Chondrocyte (in vitro differentiated cells): ENCODE measurements around the gene TMEM255B. TPM values are rescaled to one million over a fixed set of nuclear protein-coding genes. Genes with fewer than 3 reads are reported as not detected.
A peak's percentile ranks its signal among the peaks of the same experiment; 100 is the strongest.

ENCODE experiments used
- DNase-seq: peaks from one replicate; pipeline ENCODE4 v3.0.0; 2021; ENCODE audit warnings: mixed read lengths, low spot score
- H3K27ac Mint-ChIP-seq: one replicate; pipeline ENCODE4 v1.8.0; 2021; ENCODE audit warnings: mild to moderate bottlenecking, moderate library complexity, mixed read lengths; ENCODE audit not compliant: unreplicated experiment
- H3K27me3 Mint-ChIP-seq: 2 replicates; pipeline ENCODE4 v1.8.0; 2021; ENCODE audit warnings: low read depth, mixed read lengths
- H3K36me3 Mint-ChIP-seq: 2 replicates; pipeline ENCODE4 v1.8.0; 2021; ENCODE audit warnings: low read depth, mixed read lengths
- H3K4me1 Mint-ChIP-seq: 2 replicates; pipeline ENCODE4 v1.8.0; 2021; ENCODE audit warnings: low read depth, mild to moderate bottlenecking, mixed read lengths
- H3K4me3 Mint-ChIP-seq: one replicate; pipeline ENCODE4 v1.8.0; 2021; ENCODE audit warnings: mild to moderate bottlenecking, moderate library complexity, mixed read lengths; ENCODE audit not compliant: unreplicated experiment
- H3K9me3 Mint-ChIP-seq: 2 replicates; pipeline ENCODE4 v1.8.0; 2021; ENCODE audit warnings: low read depth, mixed read lengths
- total RNA-seq: library from RNA; stranded (reverse); gene quantifications from 3 replicates; pipeline ENCODE4 v1.2.1, GENCODE V29; 2021
- TF ChIP-seq, protein P1 (sequence below): fragments of 200-600 bp; sonication (generic); IDR thresholded peaks from 2 replicates; pipeline ENCODE4 v1.5.0; 2021; ENCODE audit warnings: antibody characterized with exemption, mild to moderate bottlenecking, moderate library complexity

The TMEM255B gene
- total RNA-seq, 1 donor from 2014 or later, result 5.2 TPM

DNA sequence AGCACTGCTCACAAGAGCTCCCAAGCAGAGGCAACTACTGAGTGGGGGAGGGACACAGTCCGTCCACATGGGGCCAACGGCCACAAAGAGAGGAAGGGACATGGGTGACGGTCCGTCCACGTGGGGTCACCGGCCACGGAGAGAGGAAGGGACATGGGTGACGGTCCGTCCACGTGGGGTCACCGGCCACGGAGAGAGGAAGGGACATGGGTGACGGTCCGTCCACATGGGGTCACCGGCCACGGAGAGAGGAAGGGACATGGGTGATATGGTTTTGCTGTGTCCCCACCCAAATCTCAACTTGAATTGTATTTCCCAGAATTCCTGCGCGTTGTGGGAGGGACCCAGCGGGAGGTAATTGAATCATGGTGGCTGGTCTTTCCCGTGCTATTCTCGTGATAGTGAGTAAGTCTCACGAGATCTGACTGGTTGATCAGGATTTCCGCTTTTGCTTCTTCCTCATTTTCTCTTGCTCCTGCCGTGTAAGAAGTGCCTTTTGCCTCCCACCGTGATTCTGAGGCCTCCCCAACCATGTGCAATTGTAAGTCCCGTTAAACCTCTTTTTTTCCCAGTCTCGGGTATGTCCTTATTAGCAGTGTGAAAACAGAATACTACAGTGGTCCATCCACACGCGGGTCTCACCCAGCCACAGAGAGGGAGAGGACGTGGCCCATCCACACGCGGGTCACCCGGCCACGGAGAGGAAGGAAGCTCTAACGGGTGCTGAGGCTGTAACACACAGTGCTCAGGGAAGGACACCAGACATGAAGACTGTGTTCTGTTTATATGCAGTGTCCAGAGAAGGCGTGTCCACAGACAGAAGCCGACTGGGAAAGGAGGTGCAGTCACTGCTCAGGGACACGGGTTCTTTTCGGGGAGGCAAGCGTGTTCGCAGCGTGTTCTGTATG lies 56.4 kb downstream of the TMEM255B start:
- peaks cover 44% of the 10 kb centered on the region for H3K4me1 Mint-ChIP-seq
- peak overlapping the region; percentile 30 for H3K27ac Mint-ChIP-seq
- H3K27me3 Mint-ChIP-seq, result no peaks in the 10 kb centered on the region
- no peak for DNase-seq
- no peak overlapping the region for H3K4me3 Mint-ChIP-seq
- H3K36me3 Mint-ChIP-seq, result peaks cover 5% of the 10 kb centered on the region
- TF ChIP-seq, protein P1, sequence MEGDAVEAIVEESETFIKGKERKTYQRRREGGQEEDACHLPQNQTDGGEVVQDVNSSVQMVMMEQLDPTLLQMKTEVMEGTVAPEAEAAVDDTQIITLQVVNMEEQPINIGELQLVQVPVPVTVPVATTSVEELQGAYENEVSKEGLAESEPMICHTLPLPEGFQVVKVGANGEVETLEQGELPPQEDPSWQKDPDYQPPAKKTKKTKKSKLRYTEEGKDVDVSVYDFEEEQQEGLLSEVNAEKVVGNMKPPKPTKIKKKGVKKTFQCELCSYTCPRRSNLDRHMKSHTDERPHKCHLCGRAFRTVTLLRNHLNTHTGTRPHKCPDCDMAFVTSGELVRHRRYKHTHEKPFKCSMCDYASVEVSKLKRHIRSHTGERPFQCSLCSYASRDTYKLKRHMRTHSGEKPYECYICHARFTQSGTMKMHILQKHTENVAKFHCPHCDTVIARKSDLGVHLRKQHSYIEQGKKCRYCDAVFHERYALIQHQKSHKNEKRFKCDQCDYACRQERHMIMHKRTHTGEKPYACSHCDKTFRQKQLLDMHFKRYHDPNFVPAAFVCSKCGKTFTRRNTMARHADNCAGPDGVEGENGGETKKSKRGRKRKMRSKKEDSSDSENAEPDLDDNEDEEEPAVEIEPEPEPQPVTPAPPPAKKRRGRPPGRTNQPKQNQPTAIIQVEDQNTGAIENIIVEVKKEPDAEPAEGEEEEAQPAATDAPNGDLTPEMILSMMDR, result no peak
- H3K9me3 Mint-ChIP-seq, result no peaks in the 10 kb centered on the region

DNA sequence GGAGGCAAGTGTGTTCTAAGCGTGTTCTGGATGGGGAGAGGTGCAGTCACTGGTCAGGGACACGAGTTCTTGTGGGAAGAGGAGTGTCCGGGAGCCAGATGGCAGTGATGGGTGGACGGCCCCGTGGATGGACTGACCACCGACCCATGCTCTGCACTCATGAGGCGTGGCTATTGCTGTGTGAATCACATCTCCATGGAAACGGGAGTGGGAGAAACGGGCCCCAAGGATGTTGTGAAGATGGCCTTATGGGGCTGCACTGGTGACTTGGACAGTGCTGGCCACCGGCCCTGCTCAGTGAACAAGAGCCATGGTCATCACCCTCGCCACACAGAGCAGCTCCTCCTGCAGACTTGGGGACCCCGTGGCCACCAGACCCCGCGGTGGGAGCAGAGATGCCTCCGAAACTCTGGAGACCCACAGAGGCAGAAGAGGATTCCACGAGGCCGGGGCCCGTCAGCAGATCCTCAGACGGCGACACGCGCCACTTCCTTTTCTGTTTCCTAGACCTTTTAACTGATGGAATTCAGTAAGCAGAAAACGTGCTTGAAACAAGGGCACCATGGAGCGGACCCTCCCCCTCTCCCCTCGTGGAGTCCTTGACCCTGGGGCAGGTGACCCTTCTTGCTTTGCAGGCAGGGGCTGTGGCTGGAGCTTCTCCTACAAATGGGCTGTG lies 57.4 kb downstream of the TMEM255B start:
- Mint-ChIP-seq H3K36me3 (peaks cover 5% of the 10 kb centered on the region), H3K4me3 (no peak overlapping the region), H3K9me3 (no peaks in the 10 kb centered on the region), H3K4me1 (peaks cover 53% of the 10 kb centered on the region), H3K27me3 (no peaks in the 10 kb centered on the region), H3K27ac (peak overlapping the region; percentile 69)
- no peak for DNase-seq
- TF ChIP-seq, protein P1, result no peak

DNA sequence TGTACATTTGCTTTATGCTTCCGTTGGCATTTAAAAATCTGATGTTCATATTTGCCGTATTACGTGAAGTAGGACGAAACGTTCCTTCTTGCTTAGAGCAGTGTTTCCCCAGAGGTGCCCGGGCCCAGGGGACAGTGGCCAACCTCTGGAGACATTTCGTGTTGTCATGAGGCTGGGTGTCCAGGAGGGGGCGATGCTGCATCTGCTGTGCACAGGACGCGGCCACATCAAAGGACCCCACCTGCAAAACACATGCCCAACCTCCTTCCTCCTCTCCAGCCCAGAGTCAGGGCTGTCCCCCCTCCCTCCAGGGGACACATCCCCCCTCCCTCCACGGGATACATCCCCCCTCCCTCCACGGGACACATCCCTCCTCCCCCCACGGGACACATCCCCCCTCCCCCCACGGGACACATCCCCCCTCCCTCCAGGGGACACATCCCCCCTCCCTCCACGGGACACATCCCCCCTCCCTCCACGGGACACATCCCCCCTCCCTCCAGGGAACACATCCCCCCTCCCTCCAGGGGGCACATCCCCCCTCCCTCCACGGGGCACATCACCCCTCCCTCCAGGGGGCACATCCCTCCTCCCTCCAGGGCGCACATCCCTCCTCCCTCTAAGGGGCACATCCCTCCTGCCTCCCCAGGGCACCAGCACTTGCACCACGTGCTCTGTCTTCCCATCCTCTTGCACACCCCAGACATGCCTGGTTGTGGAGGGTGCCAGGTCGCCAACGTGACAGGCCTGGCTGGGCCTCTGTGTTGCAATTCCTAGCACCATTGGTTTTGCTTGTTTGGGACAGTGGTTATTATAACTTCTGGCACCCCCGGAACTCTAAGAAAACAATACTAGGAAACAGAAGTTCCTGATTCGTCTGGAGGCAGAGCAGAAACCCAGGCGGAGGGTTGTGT lies 58.2 kb downstream of the TMEM255B start:
- Mint-ChIP-seq H3K27ac (peak overlapping the region; percentile 69), H3K4me1 (peaks cover 62% of the 10 kb centered on the region), H3K9me3 (no peaks in the 10 kb centered on the region), H3K4me3 (no peak overlapping the region), H3K36me3 (peaks cover 5% of the 10 kb centered on the region), H3K27me3 (no peaks in the 10 kb centered on the region)
- TF ChIP-seq, protein P1, result peak; percentile 86
- no peak for DNase-seq

DNA sequence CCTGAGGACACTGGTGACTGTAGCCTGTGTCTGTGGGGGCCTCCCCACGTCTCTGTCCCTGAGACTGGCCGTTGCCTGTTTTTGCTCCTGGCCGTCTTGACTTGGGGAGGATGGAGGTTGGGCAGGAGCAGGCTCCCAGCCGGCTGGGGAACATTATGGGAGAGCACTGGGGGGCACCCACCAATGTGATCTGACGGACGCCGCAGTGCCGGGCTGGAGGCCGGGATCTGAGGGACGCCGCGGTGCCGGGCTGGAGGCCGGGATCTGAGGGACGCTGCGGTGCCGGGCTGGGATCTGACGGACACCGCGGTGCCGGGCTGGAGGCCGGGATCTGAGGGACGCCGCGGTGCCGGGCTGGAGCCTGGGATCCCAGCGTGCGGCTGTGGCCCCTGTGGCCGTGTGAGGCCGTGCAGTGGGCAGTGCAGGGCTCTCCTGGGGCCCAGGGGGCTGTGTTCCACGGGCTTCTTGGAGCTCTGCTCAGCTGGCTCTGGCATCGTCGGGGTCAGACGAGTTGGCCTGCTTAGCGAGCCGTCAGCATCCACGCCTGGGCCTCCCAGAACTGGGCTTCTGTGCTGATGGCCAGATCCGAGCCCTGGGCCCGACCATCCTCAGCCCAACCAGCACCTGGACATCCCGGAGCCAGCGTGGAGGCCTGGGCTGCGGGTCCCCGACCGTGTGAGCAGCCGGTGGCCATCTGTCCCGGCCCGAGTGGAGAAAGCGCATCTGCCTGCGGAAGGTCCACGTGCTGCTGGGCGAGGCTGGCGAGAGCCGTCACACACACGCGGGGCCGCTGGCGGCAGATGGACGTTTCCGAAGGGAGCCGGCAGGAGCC lies 59.0 kb downstream of the TMEM255B start:
- peaks cover 62% of the 10 kb centered on the region for H3K4me1 Mint-ChIP-seq
- TF ChIP-seq, protein P1, result no peak
- no peak overlapping the region for H3K4me3 Mint-ChIP-seq
- H3K27me3 Mint-ChIP-seq, result no peaks in the 10 kb centered on the region
- no peaks in the 10 kb centered on the region for H3K9me3 Mint-ChIP-seq
- no peak overlapping the region for H3K27ac Mint-ChIP-seq
- peaks cover 7% of the 10 kb centered on the region for H3K36me3 Mint-ChIP-seq
- no peak for DNase-seq
